Activated effector memory CD4-positive, alpha-beta T cell treated with anti-CD3 and anti-CD28 coated beads, Interleukin-2, amount 50 U/mL, for 16 hours (primary cell): ENCODE data around the gene F7.
"Not testable (repeated sequence)": the region's sequence is repeated elsewhere in the genome, so short reads cannot be mapped to it uniquely, and the experiment has no call there.

Source experiments
- DNase-seq: peaks from one replicate; pipeline ENCODE4 v3.0.0-alpha.2; 2020

F7 gene

GRCh38 chr13:113105921-113106452, 396 bp downstream of the F7 start:
- DNase-seq, result no peak

- DNase-seq, result no peak
Observed at GRCh38 chr13:113106711-113107351, 1.2 kb downstream of the F7 start.

DNA sequence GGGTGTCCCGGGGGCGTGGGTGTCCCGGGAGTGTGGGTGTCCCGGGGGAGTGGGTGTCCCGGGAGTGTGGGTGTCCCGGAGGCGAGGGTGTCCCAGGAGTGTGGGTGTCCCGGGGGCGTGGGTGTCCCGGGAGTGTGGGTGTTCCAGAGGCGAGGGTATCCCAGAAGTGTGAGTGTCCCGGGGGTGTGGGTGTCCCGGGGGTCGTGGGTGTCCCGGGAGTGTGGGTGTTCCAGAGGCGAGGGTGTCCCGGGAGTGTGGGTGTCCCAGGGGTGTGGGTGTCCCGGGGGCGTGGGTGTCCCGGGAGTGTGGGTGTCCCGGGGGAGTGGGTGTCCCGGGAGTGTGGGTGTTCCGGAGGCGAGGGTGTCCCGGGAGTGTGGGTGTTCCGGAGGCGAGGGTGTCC, 2.9 kb downstream of the F7 start:
- not testable (repeated sequence) for DNase-seq

DNA sequence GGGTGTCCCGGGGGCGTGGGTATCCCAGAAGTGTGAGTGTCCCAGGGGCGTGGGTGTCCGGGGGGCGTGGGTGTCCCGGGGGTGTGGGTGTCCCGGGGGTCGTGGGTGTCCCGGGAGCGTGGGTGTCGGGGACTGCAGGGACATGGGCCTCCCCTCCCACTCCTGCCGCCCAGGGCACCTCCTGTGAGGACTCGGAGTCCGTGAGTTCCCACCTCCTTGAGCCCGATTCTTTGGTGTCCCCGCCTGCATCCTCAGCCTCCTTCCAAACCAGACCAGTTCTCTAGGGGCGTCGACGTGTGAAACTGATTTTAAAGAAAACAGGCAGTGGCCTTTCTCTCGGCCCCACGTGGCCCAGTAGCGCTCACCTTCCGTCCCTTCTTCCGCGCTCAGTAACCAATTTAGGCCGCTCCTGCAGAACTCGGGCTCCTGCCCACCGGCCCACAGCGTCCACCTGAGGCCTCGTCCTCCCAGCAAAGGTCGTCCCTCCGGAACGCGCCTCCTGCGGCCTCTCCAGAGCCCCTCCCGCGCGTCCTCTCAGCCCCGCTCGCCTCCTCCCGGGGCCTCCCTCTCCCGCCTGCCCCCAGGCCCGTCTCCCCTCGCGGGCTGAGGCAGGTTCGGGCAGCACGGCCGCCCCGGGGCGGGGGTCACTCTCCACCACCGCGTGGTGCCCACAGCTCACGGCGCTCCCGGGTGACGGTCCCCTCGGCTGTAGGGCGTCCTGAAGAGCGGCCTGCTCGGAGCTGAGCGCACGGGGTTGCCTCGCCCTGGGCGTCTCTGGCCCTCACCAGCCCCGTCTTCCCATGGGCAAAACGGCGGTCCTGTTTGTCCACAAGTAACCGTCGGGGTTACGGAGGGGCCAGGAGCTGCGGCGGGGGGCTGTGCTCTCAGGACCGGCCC, 3.8 kb downstream of the F7 start:
- no peak for DNase-seq

- DNase-seq, result peak; percentile 73
Observed at GRCh38 chr13:113110048-113110851, 4.7 kb downstream of the F7 start.

DNA sequence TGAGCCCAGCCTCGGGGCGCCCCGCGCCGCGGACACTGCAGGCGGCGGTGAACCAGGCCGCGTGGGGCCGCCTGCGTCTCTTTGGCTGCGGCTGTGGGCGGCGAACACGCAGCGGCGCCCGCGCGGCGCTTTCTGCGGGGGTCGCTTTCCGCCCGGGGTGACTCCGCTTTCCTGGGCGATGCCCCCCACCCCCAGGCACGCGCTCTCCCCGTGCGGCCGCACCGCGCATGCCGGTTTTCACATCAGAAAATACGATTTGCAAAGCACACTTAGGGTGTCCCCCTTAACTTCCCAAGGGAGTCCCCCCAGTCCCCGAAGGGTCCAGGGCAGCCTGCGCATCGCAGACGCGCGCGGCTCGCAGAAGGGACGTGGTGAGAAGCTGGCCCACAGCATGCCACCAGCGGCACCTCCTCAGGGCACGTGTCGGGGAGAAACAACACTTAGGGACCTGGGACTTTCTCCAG, 5.3 kb downstream of the F7 start:
- DNase-seq, result peak; percentile 63

GRCh38 chr13:113111821-113112220, 6.2 kb downstream of the F7 start:
- peak; percentile 62 for DNase-seq

- peak; percentile 60 for DNase-seq
Observed at GRCh38 chr13:113112475-113112874, 6.9 kb downstream of the F7 start.

GRCh38 chr13:113112893-113113845, 7.6 kb downstream of the F7 start:
- peak; percentile 46 for DNase-seq

- DNase-seq, result peak; percentile 50
Observed at GRCh38 chr13:113113846-113114271, 8.3 kb downstream of the F7 start.

DNA sequence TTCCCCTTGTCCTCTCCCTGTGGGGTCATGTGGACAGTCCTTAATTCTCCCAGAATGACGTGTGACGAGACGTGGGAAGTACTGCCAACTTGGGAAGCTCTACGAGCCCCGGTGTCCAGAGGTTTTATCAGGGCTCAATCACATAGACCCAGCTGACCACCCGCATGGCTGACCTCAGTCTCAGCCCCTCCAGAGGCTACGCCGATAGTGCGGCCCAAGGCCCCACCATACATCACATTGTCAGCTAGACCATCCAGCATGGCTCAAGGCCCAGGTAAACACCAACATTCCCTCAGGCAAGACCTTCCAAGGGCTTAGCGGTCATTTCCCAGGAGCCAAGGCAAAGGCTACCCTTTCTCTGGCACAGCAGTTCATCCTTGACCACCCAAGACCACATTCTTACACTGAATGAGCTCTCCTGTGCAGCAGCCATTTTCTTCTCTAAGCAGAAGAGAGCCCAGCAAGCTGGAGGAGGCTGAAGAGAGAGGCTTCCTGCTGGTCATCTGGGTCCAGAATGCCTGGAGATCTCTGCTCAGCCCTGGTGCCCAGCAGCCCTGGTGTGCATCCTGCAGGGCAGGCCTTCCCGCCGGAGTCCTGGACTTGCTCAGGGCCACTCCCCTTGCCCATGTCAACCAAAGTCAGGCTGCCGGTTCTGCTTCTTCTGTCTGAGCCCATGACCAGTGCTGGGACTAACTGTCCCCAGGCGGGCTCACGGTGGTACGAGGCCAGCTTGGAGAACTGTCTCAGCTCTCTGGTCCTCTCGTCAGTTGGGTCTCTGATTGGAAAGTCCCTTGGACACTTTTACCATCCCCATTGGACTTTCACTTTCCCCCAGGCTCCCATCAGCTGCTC, 9.1 kb downstream of the F7 start:
- peak; percentile 42 for DNase-seq

GRCh38 chr13:113115363-113116205, 10.0 kb downstream of the F7 start:
- peak; percentile 58 for DNase-seq

DNA sequence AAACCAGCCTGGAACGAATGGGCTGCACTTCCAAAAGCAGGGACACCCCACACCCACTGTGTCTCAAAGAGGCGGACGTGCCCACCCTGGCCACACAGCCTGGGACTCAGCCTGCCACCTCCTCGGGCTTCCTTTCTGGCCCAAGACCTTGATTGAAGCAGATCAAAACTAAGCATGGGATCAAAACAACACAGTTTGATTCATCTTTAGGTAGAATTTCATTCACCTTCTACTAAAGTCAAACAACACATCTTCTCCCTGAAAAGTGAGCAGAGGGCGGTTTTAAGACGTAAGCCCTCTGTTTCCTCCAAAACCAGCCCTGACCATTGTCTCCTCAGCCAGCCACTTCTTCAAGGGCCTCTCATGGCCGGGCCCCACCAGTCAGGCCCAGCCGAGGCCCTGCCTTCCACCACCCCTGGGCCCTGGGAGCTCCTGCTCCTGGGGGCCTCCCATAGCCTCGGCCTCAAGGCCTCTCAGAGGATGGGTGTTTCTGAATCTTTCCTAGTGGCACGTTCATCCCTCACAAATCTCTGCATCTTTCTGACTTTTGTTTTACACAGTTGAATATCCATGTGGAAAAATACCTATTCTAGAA, 10.7 kb downstream of the F7 start:
- no peak for DNase-seq

DNA sequence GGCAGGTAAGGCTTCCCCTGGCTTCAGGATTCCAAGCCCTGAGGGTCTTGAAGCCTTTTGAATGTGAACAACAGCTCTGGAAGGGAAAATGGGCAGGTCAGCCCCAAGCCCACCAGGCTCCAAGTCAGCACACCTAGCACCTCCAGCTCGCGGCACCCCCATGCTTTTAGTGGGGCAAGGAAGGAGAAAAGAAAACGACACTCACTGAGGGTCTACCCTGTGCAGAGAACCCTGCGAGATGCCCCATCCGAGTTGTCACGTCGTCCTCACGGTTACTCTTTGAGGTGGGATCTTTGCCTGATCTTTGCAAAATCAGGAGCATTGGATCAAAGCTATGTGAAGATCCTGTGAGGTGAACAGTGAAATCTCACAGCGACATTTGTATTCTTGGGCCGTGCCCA, 11.3 kb downstream of the F7 start:
- peak; percentile 41 for DNase-seq

DNA sequence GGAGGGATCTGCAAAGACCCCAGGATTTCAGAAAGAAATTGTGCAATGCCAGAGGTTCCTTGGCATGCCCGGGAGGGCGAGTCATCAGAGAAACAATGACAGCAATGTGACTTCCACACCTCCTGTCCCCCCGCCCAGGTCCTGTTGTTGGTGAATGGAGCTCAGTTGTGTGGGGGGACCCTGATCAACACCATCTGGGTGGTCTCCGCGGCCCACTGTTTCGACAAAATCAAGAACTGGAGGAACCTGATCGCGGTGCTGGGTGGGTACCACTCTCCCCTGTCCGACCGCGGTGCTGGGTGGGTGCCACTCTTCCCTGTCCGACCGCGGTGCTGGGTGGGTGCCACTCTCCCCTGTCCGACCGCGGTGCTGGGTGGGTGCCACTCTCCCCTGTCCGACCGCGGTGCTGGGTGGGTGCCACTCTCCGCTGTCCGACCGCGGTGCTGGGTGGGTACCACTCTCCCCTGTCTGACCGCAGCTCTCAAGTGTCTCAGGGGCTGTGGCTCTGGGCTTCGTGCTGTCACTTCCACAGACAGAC, 11.8 kb downstream of the F7 start:
- DNase-seq, result peak; percentile 34

GRCh38 chr13:113117911-113118260, 12.3 kb downstream of the F7 start:
- DNase-seq, result peak; percentile 42

DNA sequence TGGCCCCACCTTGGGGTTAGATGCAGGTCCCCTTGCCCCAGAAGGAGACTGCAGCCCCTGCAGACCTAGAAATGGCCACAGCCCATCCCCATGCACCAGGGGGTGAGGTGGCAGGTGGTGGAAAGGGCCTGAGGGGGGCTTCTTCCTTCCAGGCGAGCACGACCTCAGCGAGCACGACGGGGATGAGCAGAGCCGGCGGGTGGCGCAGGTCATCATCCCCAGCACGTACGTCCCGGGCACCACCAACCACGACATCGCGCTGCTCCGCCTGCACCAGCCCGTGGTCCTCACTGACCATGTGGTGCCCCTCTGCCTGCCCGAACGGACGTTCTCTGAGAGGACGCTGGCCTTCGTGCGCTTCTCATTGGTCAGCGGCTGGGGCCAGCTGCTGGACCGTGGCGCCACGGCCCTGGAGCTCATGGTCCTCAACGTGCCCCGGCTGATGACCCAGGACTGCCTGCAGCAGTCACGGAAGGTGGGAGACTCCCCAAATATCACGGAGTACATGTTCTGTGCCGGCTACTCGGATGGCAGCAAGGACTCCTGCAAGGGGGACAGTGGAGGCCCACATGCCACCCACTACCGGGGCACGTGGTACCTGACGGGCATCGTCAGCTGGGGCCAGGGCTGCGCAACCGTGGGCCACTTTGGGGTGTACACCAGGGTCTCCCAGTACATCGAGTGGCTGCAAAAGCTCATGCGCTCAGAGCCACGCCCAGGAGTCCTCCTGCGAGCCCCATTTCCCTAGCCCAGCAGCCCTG, 12.8 kb downstream of the F7 start:
- peak; percentile 59 for DNase-seq

GRCh38 chr13:113119166-113119821, 13.7 kb downstream of the F7 start:
- peak; percentile 39 for DNase-seq
